GM21723 (cell line): ENCODE data around the gene CDC45.
"Not testable (repeated sequence)": the region's sequence is repeated elsewhere in the genome, so short reads cannot be mapped to it uniquely, and the experiment has no call there.

Source experiments
- ATAC-seq: cut with Tn5 transposase; IDR thresholded peaks from one replicate; pipeline ENCODE4 v1.9.1; 2021; ENCODE audit warnings: mild to moderate bottlenecking, moderate library complexity; ENCODE audit not compliant: unreplicated experiment

The CDC45 gene

GRCh38 chr22:19525666-19526065, 45.9 kb downstream of the CDC45 start:
- ATAC-seq, result no peak

GRCh38 chr22:19526076-19526701, 46.5 kb downstream of the CDC45 start:
- no peak for ATAC-seq

- ATAC-seq, result no peak
These were observed 47.0 kb downstream of the CDC45 start for GRCh38 chr22:19526702-19527111.

GRCh38 chr22:19527321-19527721, 47.6 kb downstream of the CDC45 start:
- ATAC-seq, result no peak

- no peak for ATAC-seq
These were observed 48.2 kb downstream of the CDC45 start for GRCh38 chr22:19527861-19528417.

GRCh38 chr22:19529811-19530210, 50.1 kb downstream of the CDC45 start:
- ATAC-seq, result no peak

- ATAC-seq, result no peak
These were observed 51.0 kb downstream of the CDC45 start for GRCh38 chr22:19530751-19531150.

- not testable (repeated sequence) for ATAC-seq
These were observed 51.6 kb downstream of the CDC45 start for GRCh38 chr22:19531327-19531726.

GRCh38 chr22:19533049-19533626, 53.4 kb downstream of the CDC45 start:
- ATAC-seq, result no peak

- ATAC-seq, result no peak
These were observed 54.1 kb downstream of the CDC45 start for GRCh38 chr22:19533857-19534256.

- ATAC-seq, result no peak
These were observed 55.3 kb downstream of the CDC45 start for GRCh38 chr22:19535001-19535400.

GRCh38 chr22:19536564-19536963, 56.8 kb downstream of the CDC45 start:
- no peak for ATAC-seq

GRCh38 chr22:19537941-19538488, 58.3 kb downstream of the CDC45 start:
- no peak for ATAC-seq

GRCh38 chr22:19540394-19540793, 60.7 kb downstream of the CDC45 start:
- no peak for ATAC-seq

- no peak for ATAC-seq
These were observed 64.4 kb downstream of the CDC45 start for GRCh38 chr22:19543970-19544708.

GRCh38 chr22:19545935-19546207, 66.2 kb downstream of the CDC45 start:
- no peak for ATAC-seq

- no peak for ATAC-seq
These were observed 67.0 kb downstream of the CDC45 start for GRCh38 chr22:19546680-19547079.

GRCh38 chr22:19547620-19548019, 67.9 kb downstream of the CDC45 start:
- no peak for ATAC-seq

GRCh38 chr22:19548427-19548826, 68.7 kb downstream of the CDC45 start:
- not testable (repeated sequence) for ATAC-seq

- ATAC-seq, result no peak
These were observed 69.2 kb downstream of the CDC45 start for GRCh38 chr22:19548964-19549363.

GRCh38 chr22:19549428-19549827, 69.7 kb downstream of the CDC45 start:
- ATAC-seq, result no peak

- no peak for ATAC-seq
These were observed 70.7 kb downstream of the CDC45 start for GRCh38 chr22:19550382-19550781.
